GM12875 (cell line): ENCODE measurements around the gene EHBP1.

Source experiments
- H3K4me3 ChIP-seq: one replicate; pipeline ENCODE4 v1.5.1; 2011; ENCODE audit warnings: low read depth, low read length, control low read depth
- CTCF ChIP-seq: IDR thresholded peaks from 2 replicates; pipeline ENCODE4 v1.5.1; 2011; ENCODE audit warnings: low read depth, mild to moderate bottlenecking, control low read depth, inconsistent platforms, low read length, moderate library complexity, borderline replicate concordance; ENCODE audit not compliant: insufficient read depth

The EHBP1 gene

GRCh38 chr2:62784341-62784740 is 78.8 kb downstream of the EHBP1 start:
- TF ChIP-seq CTCF, result no peak
- no peak overlapping the region for H3K4me3 ChIP-seq

- no peak for TF ChIP-seq CTCF
Measured at GRCh38 chr2:62785216-62785615, 79.7 kb downstream of the EHBP1 start.

GRCh38 chr2:62785810-62786597 is 80.5 kb downstream of the EHBP1 start:
- no peak for TF ChIP-seq CTCF
- H3K4me3 ChIP-seq, result no peak overlapping the region

More at GRCh38 chr2:62785216-62785615, 79.7 kb downstream of the EHBP1 start:
- no peak overlapping the region for H3K4me3 ChIP-seq

GRCh38 chr2:62787386-62787785 is 81.9 kb downstream of the EHBP1 start:
- TF ChIP-seq CTCF, result no peak
- no peak overlapping the region for H3K4me3 ChIP-seq

- no peak for TF ChIP-seq CTCF
- no peak overlapping the region for H3K4me3 ChIP-seq
Measured at GRCh38 chr2:62789518-62789917, 84.0 kb downstream of the EHBP1 start.

- no peak overlapping the region for H3K4me3 ChIP-seq
- TF ChIP-seq CTCF, result no peak
Measured at GRCh38 chr2:62789918-62790317, 84.4 kb downstream of the EHBP1 start.

- H3K4me3 ChIP-seq, result no peak overlapping the region
- TF ChIP-seq CTCF, result no peak
Measured at GRCh38 chr2:62792408-62792807, 86.9 kb downstream of the EHBP1 start.
